H1 (cell line): ENCODE data around the gene FBXL17. TPM values are rescaled to one million over a fixed set of nuclear protein-coding genes. Genes with fewer than 3 reads are reported as not detected.

ENCODE experiments used
- ASH2L ChIP-seq: fragments of 200-600, 300-600 bp; sonication (generic); IDR thresholded peaks from one replicate; pipeline ENCODE4 v1.7.1; 2017; ENCODE audit warnings: low read length
- ATF2 ChIP-seq: IDR thresholded peaks from 2 replicates; pipeline ENCODE4 v1.6.1; 2012; ENCODE audit warnings: low read length, inconsistent platforms
- CEBPB ChIP-seq: IDR thresholded peaks from 2 replicates; pipeline ENCODE4 v1.6.1; 2012; ENCODE audit warnings: low read depth, low read length
- EP300 ChIP-seq, 2 experiments: IDR thresholded peaks; 1 replicate in 1 of 2; 2 replicates in 1 of 2; pipeline ENCODE4 v1.6.1; 2011 to 2012; ENCODE audit warnings: low read depth in 2 of 2, low read length in 2 of 2, mild to moderate bottlenecking in 2 of 2, borderline replicate concordance in 1 of 2, inconsistent platforms in 1 of 2, moderate library complexity in 1 of 2
- JUND ChIP-seq: IDR thresholded peaks from 2 replicates; pipeline ENCODE4 v1.6.1; 2011; ENCODE audit warnings: mild to moderate bottlenecking, improper control_type of control experiment, low read length
- SAP30 ChIP-seq: fragments of 300-600 bp; sonication (generic); IDR thresholded peaks from 2 replicates; pipeline ENCODE4 v1.7.1; 2012; ENCODE audit warnings: low read length, moderate library complexity, mild to moderate bottlenecking, inconsistent platforms; ENCODE audit not compliant: insufficient read depth, insufficient replicate concordance
- polyA plus RNA-seq, 7 experiments: library from polyadenylated mRNA; depleted of rRNA in 3 of 7; stranded (reverse) in 5 of 7; unstranded in 2 of 7; fragments of >200 nt in 5 of 7; fragments of 200-250 nt in 2 of 7; gene quantifications; 1 replicate in 5 of 7; 2 replicates in 1 of 7; 4 replicates in 1 of 7; pipeline versions ENCODE4 v1.2.1 to v1.2.3, GENCODE V29; 2011 to 2013; ENCODE audit warnings: missing spikeins in 2 of 7, mixed read lengths in 2 of 7
- total RNA-seq: library from RNA; stranded (reverse); fragmentation: NEBNext Ultra II Directional; extraction: Animal tissue kit (Norgen Biotek cat#: 25700); gene quantifications from 2 replicates; pipeline ENCODE4 v1.2.1, GENCODE V29; 2021
- TF ChIP-seq, protein P1 (sequence below), 3 experiments: IDR thresholded peaks; 1 replicate in 2 of 3; 2 replicates in 1 of 3; pipeline versions ENCODE4 v1.5.1 to v1.6.1; 2011; ENCODE audit warnings: low read length in 3 of 3, mild to moderate bottlenecking in 3 of 3, inconsistent platforms in 2 of 3, low read depth in 1 of 3, moderate library complexity in 1 of 3; ENCODE audit not compliant: insufficient read depth in 1 of 3; ENCODE audit errors: control extremely low read depth in 1 of 3
- TF ChIP-seq, protein P2 (sequence below): IDR thresholded peaks from 2 replicates; pipeline ENCODE4 v1.6.1; 2012; ENCODE audit warnings: inconsistent platforms
- TF ChIP-seq, protein P3 (sequence below): IDR thresholded peaks from 2 replicates; pipeline ENCODE4 v1.6.1; 2012; ENCODE audit warnings: inconsistent platforms

FBXL17 gene
- total and polyA plus RNA-seq, 2 of the 8 experiments (the other 6 are each of a cell fraction or from before 2014, with no cell fraction given), result 0.35 to 4.3 TPM

GRCh38 chr5:108430931-108431608 lies 49.2 kb upstream of the FBXL17 start (continued):
- TF ChIP-seq, protein P1, sequence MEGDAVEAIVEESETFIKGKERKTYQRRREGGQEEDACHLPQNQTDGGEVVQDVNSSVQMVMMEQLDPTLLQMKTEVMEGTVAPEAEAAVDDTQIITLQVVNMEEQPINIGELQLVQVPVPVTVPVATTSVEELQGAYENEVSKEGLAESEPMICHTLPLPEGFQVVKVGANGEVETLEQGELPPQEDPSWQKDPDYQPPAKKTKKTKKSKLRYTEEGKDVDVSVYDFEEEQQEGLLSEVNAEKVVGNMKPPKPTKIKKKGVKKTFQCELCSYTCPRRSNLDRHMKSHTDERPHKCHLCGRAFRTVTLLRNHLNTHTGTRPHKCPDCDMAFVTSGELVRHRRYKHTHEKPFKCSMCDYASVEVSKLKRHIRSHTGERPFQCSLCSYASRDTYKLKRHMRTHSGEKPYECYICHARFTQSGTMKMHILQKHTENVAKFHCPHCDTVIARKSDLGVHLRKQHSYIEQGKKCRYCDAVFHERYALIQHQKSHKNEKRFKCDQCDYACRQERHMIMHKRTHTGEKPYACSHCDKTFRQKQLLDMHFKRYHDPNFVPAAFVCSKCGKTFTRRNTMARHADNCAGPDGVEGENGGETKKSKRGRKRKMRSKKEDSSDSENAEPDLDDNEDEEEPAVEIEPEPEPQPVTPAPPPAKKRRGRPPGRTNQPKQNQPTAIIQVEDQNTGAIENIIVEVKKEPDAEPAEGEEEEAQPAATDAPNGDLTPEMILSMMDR (IDR thresholded peaks at IDR 0.05; ENCODE audit: control extremely low read depth in 1 of 3, insufficient read depth in 1 of 3, low read depth in 1 of 3, low read length in 3 of 3), result no peak
- no peak for TF ChIP-seq ATF2
- TF ChIP-seq ASH2L, result no peak
- TF ChIP-seq, protein P2, sequence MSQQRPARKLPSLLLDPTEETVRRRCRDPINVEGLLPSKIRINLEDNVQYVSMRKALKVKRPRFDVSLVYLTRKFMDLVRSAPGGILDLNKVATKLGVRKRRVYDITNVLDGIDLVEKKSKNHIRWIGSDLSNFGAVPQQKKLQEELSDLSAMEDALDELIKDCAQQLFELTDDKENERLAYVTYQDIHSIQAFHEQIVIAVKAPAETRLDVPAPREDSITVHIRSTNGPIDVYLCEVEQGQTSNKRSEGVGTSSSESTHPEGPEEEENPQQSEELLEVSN, result no peak
- TF ChIP-seq CEBPB, result no peak
- TF ChIP-seq JUND, result no peak
- TF ChIP-seq EP300 (IDR thresholded peaks at IDR 0.05; ENCODE audit: borderline replicate concordance in 1 of 2, low read depth in 2 of 2, low read length in 2 of 2), result no peak
- TF ChIP-seq SAP30, result no peak
- TF ChIP-seq, protein P3, sequence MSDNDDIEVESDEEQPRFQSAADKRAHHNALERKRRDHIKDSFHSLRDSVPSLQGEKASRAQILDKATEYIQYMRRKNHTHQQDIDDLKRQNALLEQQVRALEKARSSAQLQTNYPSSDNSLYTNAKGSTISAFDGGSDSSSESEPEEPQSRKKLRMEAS, result no peak
